Measurements from ENCODE around the gene COMMD1. TPM values are rescaled to one million over a fixed set of nuclear protein-coding genes. Genes with fewer than 3 reads are reported as not detected.
A peak's percentile ranks its signal among the peaks of the same experiment; 100 is the strongest.

COMMD1 gene
- total and polyA plus RNA-seq, 2 donors (not counting 3 experiments of a cell fraction or from before 2014, with no cell fraction given) = 39.5 to 57.1 TPM

GRCh38 chr2:61906186-61906470, 654 bp downstream of the COMMD1 start:
- H3K4me2 ChIP-seq (ENCODE audit: insufficient read depth, low read length) = peak overlapping the region; percentile 89
- TF ChIP-seq MYC (IDR thresholded peaks at IDR 0.05; ENCODE audit: low read depth, low read length) = no peak
- no peak for TF ChIP-seq EZH2 (IDR thresholded peaks at IDR 0.05; ENCODE audit: borderline replicate concordance, low read depth, low read length, severe bottlenecking)
- no peak for TF ChIP-seq POLR2A (IDR thresholded peaks at IDR 0.05; ENCODE audit: low read depth, low read length)
- TF ChIP-seq JUN (IDR thresholded peaks at IDR 0.05; ENCODE audit: borderline replicate concordance, insufficient read depth, insufficient read length, low read depth) = no peak
- no peak for TF ChIP-seq GATA2 (IDR thresholded peaks at IDR 0.05; ENCODE audit: insufficient read depth, insufficient read length, low read depth, low read length)
- TF ChIP-seq, protein P1, sequence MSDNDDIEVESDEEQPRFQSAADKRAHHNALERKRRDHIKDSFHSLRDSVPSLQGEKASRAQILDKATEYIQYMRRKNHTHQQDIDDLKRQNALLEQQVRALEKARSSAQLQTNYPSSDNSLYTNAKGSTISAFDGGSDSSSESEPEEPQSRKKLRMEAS (IDR thresholded peaks at IDR 0.05; ENCODE audit: insufficient read depth, insufficient read length) = no peak
- TF ChIP-seq POLR2AphosphoS5 (IDR thresholded peaks at IDR 0.05; ENCODE audit: insufficient read depth, low read depth, low read length) = no peak
- TF ChIP-seq, protein P2, sequence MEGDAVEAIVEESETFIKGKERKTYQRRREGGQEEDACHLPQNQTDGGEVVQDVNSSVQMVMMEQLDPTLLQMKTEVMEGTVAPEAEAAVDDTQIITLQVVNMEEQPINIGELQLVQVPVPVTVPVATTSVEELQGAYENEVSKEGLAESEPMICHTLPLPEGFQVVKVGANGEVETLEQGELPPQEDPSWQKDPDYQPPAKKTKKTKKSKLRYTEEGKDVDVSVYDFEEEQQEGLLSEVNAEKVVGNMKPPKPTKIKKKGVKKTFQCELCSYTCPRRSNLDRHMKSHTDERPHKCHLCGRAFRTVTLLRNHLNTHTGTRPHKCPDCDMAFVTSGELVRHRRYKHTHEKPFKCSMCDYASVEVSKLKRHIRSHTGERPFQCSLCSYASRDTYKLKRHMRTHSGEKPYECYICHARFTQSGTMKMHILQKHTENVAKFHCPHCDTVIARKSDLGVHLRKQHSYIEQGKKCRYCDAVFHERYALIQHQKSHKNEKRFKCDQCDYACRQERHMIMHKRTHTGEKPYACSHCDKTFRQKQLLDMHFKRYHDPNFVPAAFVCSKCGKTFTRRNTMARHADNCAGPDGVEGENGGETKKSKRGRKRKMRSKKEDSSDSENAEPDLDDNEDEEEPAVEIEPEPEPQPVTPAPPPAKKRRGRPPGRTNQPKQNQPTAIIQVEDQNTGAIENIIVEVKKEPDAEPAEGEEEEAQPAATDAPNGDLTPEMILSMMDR (IDR thresholded peaks at IDR 0.05; ENCODE audit: extremely low read depth in 1 of 2, insufficient read depth in 1 of 2, low read depth in 1 of 2, low read length in 2 of 2) = no peak
- TF ChIP-seq FOS (IDR thresholded peaks at IDR 0.05; ENCODE audit: borderline replicate concordance, insufficient read depth, low read length) = no peak
- H3K27me3 ChIP-seq (ENCODE audit: control insufficient read depth in 2 of 2, insufficient read depth in 2 of 2, low read length in 2 of 2) = no peaks in the 10 kb centered on the region
- no peaks in the 10 kb centered on the region for H3K9me1 ChIP-seq (replicated peaks; ENCODE audit: control insufficient read depth, extremely low read depth, insufficient read depth, low read length)
- peak overlapping the region; percentile 70 for H3K9ac ChIP-seq (replicated peaks; ENCODE audit: extremely low read depth, insufficient read depth, low read length)
- H4K20me1 ChIP-seq (replicated peaks; ENCODE audit: control insufficient read depth, extremely low read depth, insufficient read depth, low read length) = no peaks in the 10 kb centered on the region
- dilution Hi-C loops (cut with MboI; ENCODE audit: extremely low pct_ligation_motif_present, low sequenced_read_pairs) (no loop called here), intact Hi-C loops (cut with micrococcal nuclease) (loop anchor here (10.0 kb wide), 1 partner anchor 799 kb away; the partner anchor contains the start of gene EHBP1)
- FAIRE-seq (no peak), DNase-seq (ENCODE audit: low read depth, low spot score) (no peak)
- ChIA-PET POLR2A (no interaction called here), CTCF (no interaction called here)
- H3K4me3 ChIP-seq (replicated peaks in 1 of 3; ENCODE audit: insufficient read depth in 1 of 3, low read depth in 1 of 3, low read length in 3 of 3) = peak overlapping the region; percentile 56 to 91 (median 66)
- H3K79me2 ChIP-seq (ENCODE audit: control insufficient read depth, insufficient read depth, low read length) = peaks cover 3% of the 10 kb centered on the region
- no peak overlapping the region for H3K27ac ChIP-seq (ENCODE audit: insufficient read depth, low read depth, low read length)
- H3K36me3 ChIP-seq (ENCODE audit: control insufficient read depth in 2 of 2, extremely low read depth in 1 of 2, insufficient read depth in 2 of 2, low read length in 2 of 2) = no peaks in the 10 kb centered on the region
- no TSS peak for BruUV-seq (replicated peaks)
- no peaks in the 10 kb centered on the region for H3K9me3 ChIP-seq (replicated peaks; ENCODE audit: control insufficient read depth, insufficient read depth, low read length)
- H3K4me1 ChIP-seq (ENCODE audit: control insufficient read depth, extremely low read depth, insufficient read depth, low read length) = peaks cover 9% of the 10 kb centered on the region
- peak overlapping the region; percentile 87 for H2AFZ ChIP-seq (ENCODE audit: low read depth, low read length)
